ENCODE results near the gene GIT1. TPM values are rescaled to one million over a fixed set of nuclear protein-coding genes. Genes with fewer than 3 reads are reported as not detected.
A peak's percentile ranks its signal among the peaks of the same experiment; 100 is the strongest.

GIT1 gene
- total RNA-seq, 1 donor from 2014 or later: 9.4 TPM

DNA sequence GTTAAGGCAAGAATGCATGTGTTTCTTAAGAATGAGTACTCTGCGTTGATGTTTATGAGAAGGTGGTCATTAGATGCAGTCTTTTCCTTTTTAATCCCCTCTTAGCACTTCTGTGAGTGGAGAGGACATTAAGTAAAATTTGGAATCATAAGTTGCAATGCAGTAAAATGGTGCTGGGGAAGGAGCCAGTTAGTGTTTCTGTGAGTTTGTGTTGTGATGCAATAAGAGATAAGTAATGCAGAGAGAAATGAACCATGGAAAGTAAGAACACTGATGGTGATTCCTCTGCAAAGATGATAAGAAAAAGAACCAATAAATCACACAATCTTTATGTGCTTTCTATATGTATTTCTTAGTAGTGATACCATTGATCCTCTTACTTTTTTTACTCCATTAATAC is 42.6 kb downstream of the GIT1 start:
- ATAC-seq (peak; percentile 52), DNase-seq (ENCODE audit: low spot score) (no peak)

DNA sequence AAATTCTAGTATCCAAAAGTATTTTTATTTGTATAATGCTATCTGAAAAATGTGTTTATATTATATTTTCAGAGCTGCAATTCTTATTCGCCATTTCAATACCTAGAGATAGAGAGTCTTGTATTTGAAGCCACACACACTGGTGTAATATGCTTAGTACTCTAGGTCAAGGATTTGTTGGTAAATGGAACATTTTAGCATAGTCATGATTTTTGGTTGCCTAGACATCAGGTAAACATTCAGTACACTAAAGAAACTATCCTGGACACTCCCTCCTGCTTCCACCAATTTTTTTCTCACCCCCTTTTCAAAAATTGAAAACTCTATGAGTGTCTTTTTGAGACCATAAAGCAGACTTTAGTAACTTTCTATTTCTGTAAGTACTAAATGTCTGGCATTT is 43.4 kb downstream of the GIT1 start:
- ATAC-seq: peak; percentile 59
- DNase-seq (ENCODE audit: low spot score): no peak

GRCh38 chr17:29544066-29544465 is 45.4 kb downstream of the GIT1 start:
- DNase-seq (ENCODE audit: low spot score) (no peak), ATAC-seq (no peak)

GRCh38 chr17:29533976-29534375 is 55.5 kb downstream of the GIT1 start:
- ATAC-seq (no peak), DNase-seq (ENCODE audit: low spot score) (no peak)

DNA sequence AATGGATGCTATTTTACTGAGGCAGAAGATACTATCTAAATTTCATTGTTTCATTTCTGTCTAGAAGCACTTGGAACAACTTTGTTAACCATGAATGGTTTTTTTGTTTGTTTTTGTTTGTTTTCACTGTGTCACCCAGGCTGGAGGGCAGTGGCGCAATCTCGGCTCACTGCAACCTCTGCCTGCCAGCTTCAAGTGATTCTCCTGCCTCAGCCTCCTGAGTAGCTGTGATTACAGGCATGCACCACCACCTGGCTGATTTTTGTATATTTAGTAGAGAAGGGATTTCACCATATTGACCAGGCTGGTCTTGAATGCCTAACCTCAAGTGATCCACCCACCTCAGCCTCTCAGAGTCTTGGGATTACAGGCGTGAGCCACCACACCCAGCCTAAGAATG is 63.1 kb downstream of the GIT1 start:
- no peak for ATAC-seq

DNA sequence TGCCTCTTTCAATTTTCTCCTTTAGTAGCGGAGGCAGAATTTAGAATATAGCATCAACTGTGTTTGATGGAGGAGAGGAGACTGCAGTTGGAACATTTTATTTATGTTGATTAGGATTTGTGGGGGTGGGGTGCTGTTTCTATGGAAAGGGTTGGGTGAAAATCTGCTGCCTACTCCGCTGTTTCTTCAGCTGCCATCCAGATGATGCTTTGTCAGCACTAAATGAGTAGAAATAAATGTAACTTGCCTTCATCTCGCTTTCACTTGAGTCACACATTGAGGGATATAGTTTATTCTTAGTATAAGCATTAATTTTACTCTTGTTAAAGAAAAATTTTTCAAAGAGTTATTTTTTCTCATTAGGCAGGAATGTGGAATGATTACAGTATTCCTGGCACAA is 64.8 kb downstream of the GIT1 start:
- DNase-seq (ENCODE audit: low spot score) (no peak), ATAC-seq (no peak)

More for the DNA sequence above, 63.1 kb downstream of the GIT1 start:
- no peak for DNase-seq (ENCODE audit: low spot score)

Other genes starting within 250 kb of the GIT1 start
- gene TAOK1, start 199.3 kb downstream of the GIT1 start, total RNA-seq: 20.9 TPM
- 31.2 TPM for gene ABHD15, start 22.6 kb downstream of the GIT1 start, total RNA-seq
- gene TP53I13, start 20.9 kb downstream of the GIT1 start, total RNA-seq: 84.2 TPM
- 1.3 TPM for gene ANKRD13B, start 3.5 kb upstream of the GIT1 start, total RNA-seq
- 0.35 TPM for gene CORO6, start 33.3 kb upstream of the GIT1 start, total RNA-seq